Stomach (tissue), 9 donors: Measurements from ENCODE around the gene ANKRD6. TPM values are rescaled to one million over a fixed set of nuclear protein-coding genes. Genes with fewer than 3 reads are reported as not detected.
A peak's percentile ranks its signal among the peaks of the same experiment; 100 is the strongest.

ENCODE experiments used
- DNase-seq, 2 donors: peaks; one replicate each; pipeline versions ENCODE4 v3.0.0 to v3.0.0-alpha.2; 2013 to 2019
- H3K27ac ChIP-seq, 5 donors: fragments of 200-600 bp in 4 of 5; sonication (generic) in 4 of 5; one replicate each; pipeline ENCODE4 v1.5.1; 2013 to 2019; ENCODE audit warnings: mild to moderate bottlenecking in 1 of 5, moderate library complexity in 1 of 5
- H3K27me3 ChIP-seq, 3 donors: fragments of 200-600 bp; sonication (generic); one replicate each; pipeline ENCODE4 v1.5.1; 2017 to 2019; ENCODE audit warnings: mixed run types in 1 of 3
- H3K36me3 ChIP-seq, 4 donors: fragments of 200-600 bp; sonication (generic); 1 replicate in 3 of 4; 2 replicates in 1 of 4; pipeline ENCODE4 v1.5.1; 2016 to 2019
- H3K4me1 ChIP-seq, 4 donors: fragments of 200-600 bp; sonication (generic); one replicate each; pipeline ENCODE4 v1.5.1; 2016 to 2019
- H3K4me3 ChIP-seq, 4 donors: fragments of 200-600 bp; sonication (generic) in 3 of 4; one replicate each; pipeline ENCODE4 v1.5.1; 2016 to 2019; ENCODE audit warnings: mild to moderate bottlenecking in 1 of 4
- H3K9me3 ChIP-seq, 4 donors: fragments of 200-600 bp; sonication (generic); one replicate each; pipeline ENCODE4 v1.5.1; 2016 to 2019
- CTCF ChIP-seq, 7 experiments: fragments of 450-650 bp in 4 of 7; fragments of 200-600 bp in 3 of 7; sonication (generic) in 3 of 7; IDR thresholded peaks; one replicate each; pipeline ENCODE4 v1.5.1; 2016 to 2019; ENCODE audit warnings: antibody characterized with exemption in 7 of 7, control low read depth in 2 of 7, mild to moderate bottlenecking in 1 of 7
- EP300 ChIP-seq: sonication (generic); formaldehyde crosslinking; IDR thresholded peaks from one replicate; pipeline ENCODE4 v1.6.1; 2017; ENCODE audit warnings: antibody characterized with exemption
- POLR2A ChIP-seq, 4 donors: fragments of 450-650 bp; IDR thresholded peaks; one replicate each; pipeline ENCODE4 v1.6.1; 2016; ENCODE audit warnings: antibody characterized with exemption in 4 of 4, control low read depth in 2 of 4, mild to moderate bottlenecking in 1 of 4, moderate library complexity in 1 of 4
- POLR2AphosphoS5 ChIP-seq, 3 donors: sonication (generic); formaldehyde crosslinking; IDR thresholded peaks; one replicate each; pipeline ENCODE4 v1.6.1; 2016; ENCODE audit warnings: antibody characterized with exemption in 3 of 3
- WGBS, 5 donors: extraction: QIAGEN DNeasy Blood & Tissue Kit in 3 of 5; methylation state at CpG; one replicate each; pipeline versions ENCODE4 v1.1.5 to v1.1.7; 2013 to 2018; 5-methylcytosine and 5-hydroxymethylcytosine counted together
- intact Hi-C: fragments of 100-400 bp; cut with DNase I; formaldehyde crosslinking; loops from one replicate; pipeline ENCODE4 v1.15.1; 2023; ENCODE audit warnings: low total_unique reads
- polyA plus RNA-seq, 3 donors: library from polyadenylated mRNA; stranded (reverse); fragments of 200-250 nt; gene quantifications; one replicate each; pipeline ENCODE4 v1.2.3, GENCODE V29; 2013
- total RNA-seq, 5 donors: library from RNA; depleted of rRNA; stranded (reverse); fragments of >200 nt; gene quantifications; one replicate each; pipeline versions ENCODE4 v1.1.0 to v1.2.3, GENCODE V29; 2014 to 2016
- donor health status: healthy with polysubstance abuse.
- donor health status: Bipolar disorder and iron deficiency.
- donor health status: healthy.

ANKRD6 gene
- total and polyA plus RNA-seq, 8 donors, result 2.1 to 145 (median 6.1) TPM

DNA sequence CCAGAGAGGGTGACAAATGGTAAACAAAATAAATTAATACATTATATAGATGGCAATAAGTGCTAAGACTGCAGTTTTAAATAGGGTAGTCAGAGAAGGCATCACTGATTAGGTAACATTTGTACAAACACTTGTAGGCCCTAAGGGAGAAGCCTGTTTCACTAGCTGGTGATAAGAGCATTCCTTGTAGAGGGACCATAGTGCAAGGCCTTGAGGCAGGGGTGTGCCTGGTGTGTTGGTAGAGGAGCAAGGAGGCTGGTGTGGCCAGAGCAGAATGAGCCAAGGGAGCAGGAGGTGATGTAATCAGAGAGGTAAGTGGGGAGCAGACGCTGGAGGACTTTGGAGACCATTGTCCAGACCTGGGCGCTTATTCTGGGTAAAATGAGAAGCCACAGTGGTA is 70.7 kb downstream of the ANKRD6 start:
- Histone ChIP-seq H3K4me1 (peaks cover 0 to 15% (median 2%) of the 10 kb centered on the region in 4 donors), H3K27ac (no peak overlapping the region), H3K36me3 (no peaks in the 10 kb centered on the region), H3K4me3 (no peak overlapping the region), H3K27me3 (no peaks in the 10 kb centered on the region), H3K9me3 (no peaks in the 10 kb centered on the region)
- 79 to 87% (median 82%) methylated on average over 2 of the region's 2 CpGs for WGBS, 5 donors
- TF ChIP-seq EP300, result no peak
- TF ChIP-seq POLR2AphosphoS5 (IDR thresholded peaks at IDR 0.05), result no peak
- TF ChIP-seq POLR2A (IDR thresholded peaks at IDR 0.05), result no peak
- TF ChIP-seq CTCF (IDR thresholded peaks at IDR 0.05), result no peak
- intact Hi-C loops, result no loop called here
- DNase-seq, result no peak

DNA sequence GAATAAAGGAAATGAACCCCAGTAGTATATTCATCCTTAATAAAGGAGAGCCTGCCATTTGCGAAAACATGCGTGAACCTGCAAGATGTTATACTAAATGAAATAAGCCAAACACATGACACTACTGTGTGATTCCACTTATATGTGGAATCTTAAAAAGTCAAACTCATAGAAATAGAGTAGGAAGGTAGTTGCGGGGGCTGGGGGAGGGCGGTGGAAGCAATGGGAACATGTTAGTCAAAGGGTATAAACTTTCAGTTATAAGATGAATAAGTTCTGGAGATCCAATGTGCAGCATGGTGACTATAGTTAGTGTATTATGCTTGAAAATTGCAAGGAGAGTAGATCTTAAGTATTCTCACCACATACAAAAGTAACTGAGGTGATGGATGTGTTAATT is 72.9 kb downstream of the ANKRD6 start:
- H3K4me3 ChIP-seq, result no peak overlapping the region
- no peaks in the 10 kb centered on the region for H3K27me3 ChIP-seq
- H3K4me1 ChIP-seq, result peaks cover 0 to 34% (median 13%) of the 10 kb centered on the region in 4 donors
- intact Hi-C loops, result no loop called here
- no peak for DNase-seq
- TF ChIP-seq POLR2A (IDR thresholded peaks at IDR 0.05) (no peak), POLR2AphosphoS5 (IDR thresholded peaks at IDR 0.05) (no peak), EP300 (no peak), CTCF (IDR thresholded peaks at IDR 0.05) (no peak)
- no peaks in the 10 kb centered on the region for H3K36me3 ChIP-seq
- H3K9me3 ChIP-seq, result no peaks in the 10 kb centered on the region
- H3K27ac ChIP-seq, result no peak overlapping the region
- WGBS, 5 donors, result 94 to 98% (median 98%) methylated on average over 4 of the region's 4 CpGs

DNA sequence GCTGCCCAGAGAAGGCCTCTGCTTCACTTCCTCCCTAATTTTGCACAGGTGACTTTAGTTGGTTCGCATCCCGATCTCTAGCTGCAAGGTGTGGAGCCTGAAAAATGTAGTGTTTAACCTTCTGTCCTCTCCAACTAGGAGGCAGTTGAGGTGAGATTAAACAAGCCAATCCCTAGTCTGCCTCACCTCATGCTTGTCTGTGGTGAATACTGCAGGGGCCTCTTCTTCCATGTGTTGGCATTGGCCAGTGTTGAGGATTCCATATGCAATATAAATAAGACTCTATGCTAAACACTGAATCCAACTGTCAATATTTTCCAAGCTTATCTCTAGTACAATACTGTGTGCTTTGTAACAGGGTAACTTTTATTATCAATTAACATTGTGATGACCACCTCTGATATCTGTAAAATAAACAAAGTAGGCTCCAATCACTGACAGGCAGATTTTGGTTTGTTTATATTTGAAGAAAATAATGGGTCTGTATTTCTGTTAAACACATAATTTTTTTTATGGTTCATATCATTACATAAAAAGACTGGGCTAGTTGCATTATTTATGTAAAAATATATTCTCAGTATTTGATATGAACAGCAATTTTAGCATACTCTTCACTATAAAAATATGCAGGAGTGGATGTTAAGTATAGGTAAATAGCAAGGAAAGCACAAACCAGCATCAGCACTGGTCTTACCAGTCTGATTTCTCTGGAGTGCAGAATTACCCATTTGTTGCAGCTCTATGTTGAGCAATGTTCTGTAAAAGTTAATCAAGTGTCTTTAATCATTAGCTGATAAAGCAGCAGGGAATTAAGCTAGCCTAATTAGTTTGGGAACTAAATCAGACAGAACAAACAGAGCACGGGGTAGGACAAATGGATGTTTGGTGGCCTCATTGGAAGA is 74.0 kb downstream of the ANKRD6 start:
- H3K4me3 ChIP-seq, result no peak overlapping the region
- intact Hi-C loops, result no loop called here
- no peak for DNase-seq
- H3K27ac ChIP-seq, result no peak overlapping the region
- TF ChIP-seq CTCF (IDR thresholded peaks at IDR 0.05), result no peak
- no peak for TF ChIP-seq EP300
- no peak for TF ChIP-seq POLR2A (IDR thresholded peaks at IDR 0.05)
- TF ChIP-seq POLR2AphosphoS5 (IDR thresholded peaks at IDR 0.05), result no peak
- no peaks in the 10 kb centered on the region for H3K27me3 ChIP-seq
- peaks cover 0 to 34% (median 13%) of the 10 kb centered on the region in 4 donors for H3K4me1 ChIP-seq
- no peaks in the 10 kb centered on the region for H3K9me3 ChIP-seq
- WGBS, 5 donors, result 70 to 77% (median 72%) methylated on average over 3 of the region's 3 CpGs
- no peaks in the 10 kb centered on the region for H3K36me3 ChIP-seq

DNA sequence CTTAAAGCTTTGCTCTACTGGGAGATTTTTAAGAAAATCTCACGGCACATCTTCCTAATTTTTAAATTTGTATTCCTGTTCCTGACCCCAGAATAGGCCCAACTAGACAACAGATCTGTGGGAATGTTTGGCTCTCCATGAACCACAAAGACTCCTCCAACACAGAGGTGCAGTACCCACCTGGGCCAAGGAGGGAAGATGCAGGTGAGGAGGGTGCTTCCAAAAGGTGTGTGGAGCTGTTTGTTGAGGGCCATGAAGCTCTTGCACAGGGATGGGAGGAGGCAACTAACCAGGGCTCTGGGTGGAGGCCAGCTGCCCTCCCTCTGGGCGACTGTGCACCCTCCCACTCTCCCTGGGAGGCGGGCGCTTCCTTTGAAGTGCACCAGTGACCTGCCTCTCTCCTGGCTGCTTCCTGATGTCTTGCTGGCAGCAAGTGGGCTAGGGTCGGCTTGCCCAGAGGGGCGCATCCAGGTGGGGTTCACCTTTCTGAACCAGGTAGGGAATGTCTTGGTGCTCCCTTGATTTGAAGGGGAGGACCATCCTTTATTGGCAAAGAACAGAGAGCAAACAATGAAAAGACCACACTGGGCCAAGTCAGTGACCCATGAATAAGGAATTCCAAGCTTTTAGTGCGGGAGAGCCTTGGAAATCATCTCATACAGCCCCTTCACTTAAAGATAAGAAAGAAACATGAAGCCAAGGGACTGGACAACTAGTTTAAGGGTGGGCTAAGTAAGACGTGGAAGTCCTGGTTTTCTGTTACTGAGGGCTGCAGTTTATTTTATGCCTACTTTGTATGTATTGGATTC is 76.0 kb downstream of the ANKRD6 start:
- WGBS, 5 donors, result 66 to 79% (median 69%) methylated on average over 6 to 8 of the region's 8 CpGs
- Histone ChIP-seq H3K4me1 (peaks cover 0 to 34% (median 13%) of the 10 kb centered on the region in 4 donors), H3K36me3 (no peaks in the 10 kb centered on the region), H3K9me3 (no peaks in the 10 kb centered on the region), H3K4me3 (no peak overlapping the region), H3K27me3 (no peaks in the 10 kb centered on the region), H3K27ac (no peak overlapping the region)
- peak in 1 of 2 donors; percentile 58 for DNase-seq
- TF ChIP-seq CTCF (IDR thresholded peaks at IDR 0.05), result no peak
- TF ChIP-seq POLR2AphosphoS5 (IDR thresholded peaks at IDR 0.05), result no peak
- TF ChIP-seq POLR2A (IDR thresholded peaks at IDR 0.05), result no peak
- no peak for TF ChIP-seq EP300
- intact Hi-C loops, result no loop called here
